Activated B cell treated with CpG ODN at 0.5 μM for 24 hours (primary cell): ENCODE results near the gene SKOR1. TPM values are rescaled to one million over a fixed set of nuclear protein-coding genes. Genes with fewer than 3 reads are reported as not detected.
A peak's percentile ranks its signal among the peaks of the same experiment; 100 is the strongest.

Source experiments
- ATAC-seq: fragments of 200-7000 bp; cut with Tn5 transposase; one replicate; pipeline ENCODE4 v1.10.0; 2021; ENCODE audit warnings: low read depth, mild to moderate bottlenecking, moderate library complexity
- CTCF ChIA-PET: fragments of 350-600 bp; sonication (Branson Sonifier 250); formaldehyde crosslinking; loops from one replicate; lab custom pipeline; 2021; ENCODE audit warnings: antibody characterized with exemption; lab: Charles Lee
- POLR2A ChIA-PET: fragments of 350-600 bp; sonication (Branson Sonifier 250); formaldehyde crosslinking; loops from one replicate; lab custom pipeline; 2021; ENCODE audit warnings: antibody characterized with exemption; lab: Charles Lee
- DNase-seq: peaks from one replicate; pipeline ENCODE4 v3.0.0; 2022
- H3K27ac Mint-ChIP-seq: one replicate; pipeline ENCODE4 v1.8.0; 2020; ENCODE audit warnings: mixed read lengths
- H3K27me3 Mint-ChIP-seq: one replicate; pipeline ENCODE4 v1.8.0; 2021; ENCODE audit warnings: mixed read lengths
- H3K36me3 Mint-ChIP-seq: one replicate; pipeline ENCODE4 v1.8.0; 2021; ENCODE audit warnings: low read depth, mixed read lengths
- H3K4me1 Mint-ChIP-seq: one replicate; pipeline ENCODE4 v1.8.0; 2021; ENCODE audit warnings: mixed read lengths
- H3K4me3 Mint-ChIP-seq: one replicate; pipeline ENCODE4 v1.8.0; 2020; ENCODE audit warnings: mild to moderate bottlenecking, mixed read lengths
- H3K9me3 Mint-ChIP-seq: one replicate; pipeline ENCODE4 v1.8.0; 2020; ENCODE audit warnings: mixed read lengths
- CTCF ChIP-seq: fragments of 200-600 bp; IDR thresholded peaks from one replicate; pipeline ENCODE4 v1.8.0; 2022; ENCODE audit warnings: antibody characterized with exemption, mild to moderate bottlenecking
- intact Hi-C: fragments of 100-400 bp; cut with micrococcal nuclease; formaldehyde crosslinking; loops from one replicate; pipeline ENCODE4 v1.15.1; 2024
- total RNA-seq: library from RNA; stranded (reverse); gene quantifications from 2 replicates; pipeline ENCODE4 v1.2.3, GENCODE V29; 2022

Gene SKOR1
- total RNA-seq, 1 donor from 2014 or later = 0.53 TPM

GRCh38 chr15:67836955-67837354, 11.6 kb downstream of the SKOR1 start:
- ChIA-PET CTCF (interaction anchor here (1.3 to 5.3 kb wide), 7 partner anchors 13 to 380 kb away, joined by 3 to 56 read pairs (median 6); no protein-coding TSS in a partner anchor), POLR2A (interaction anchor here (1.5 kb wide), 1 partner anchor 441 kb away, joined by 3 read pairs; the partner anchor contains the start of gene FEM1B)
- peaks cover 64% of the 10 kb centered on the region for H3K4me1 Mint-ChIP-seq
- H3K9me3 Mint-ChIP-seq = no peaks in the 10 kb centered on the region
- no peak for TF ChIP-seq CTCF
- peak overlapping the region; percentile 35 for H3K27ac Mint-ChIP-seq
- ATAC-seq = no peak
- H3K4me3 Mint-ChIP-seq = no peak overlapping the region
- H3K27me3 Mint-ChIP-seq = peaks cover 36% of the 10 kb centered on the region
- no peak for DNase-seq
- H3K36me3 Mint-ChIP-seq = peaks cover 10% of the 10 kb centered on the region
- intact Hi-C loops = loop anchor here (1.0 to 10.0 kb wide), 7 partner anchors 336 to 1332 kb away; partner anchors contain the start of genes RPL4, SMAD3 and ZWILCH

- peaks cover 52% of the 10 kb centered on the region for H3K4me1 Mint-ChIP-seq
These were observed 13.6 kb downstream of the SKOR1 start for GRCh38 chr15:67838789-67839332.

GRCh38 chr15:67839499-67839928, 14.2 kb downstream of the SKOR1 start:
- no peak for TF ChIP-seq CTCF
- Mint-ChIP-seq H3K4me1 (peaks cover 45% of the 10 kb centered on the region), H3K27me3 (peaks cover 17% of the 10 kb centered on the region), H3K36me3 (peaks cover 10% of the 10 kb centered on the region), H3K27ac (peak overlapping the region; percentile 93), H3K9me3 (no peaks in the 10 kb centered on the region), H3K4me3 (peak overlapping the region; percentile 95)
- intact Hi-C loops = loop anchor here (1.0 to 10.0 kb wide), 6 partner anchors 55 to 1335 kb away; partner anchors contain the start of genes AAGAB, IQCH, RPL4 and SMAD3
- ChIA-PET CTCF (interaction anchor here (5.3 kb wide), 1 partner anchor 56 kb away, joined by 56 read pairs; no protein-coding TSS in a partner anchor), POLR2A (interaction anchor here (0.6 to 1.3 kb wide), 8 partner anchors 16 to 974 kb away, joined by 3 to 7 read pairs (median 4); partner anchors contain the start of gene MAP2K5)
- peak; percentile 31 for ATAC-seq
- peak; percentile 40 for DNase-seq

More at GRCh38 chr15:67838789-67839332, 13.6 kb downstream of the SKOR1 start:
- POLR2A ChIA-PET = interaction anchor here (0.7 to 1.2 kb wide), 5 partner anchors 54 to 746 kb away, joined by 3 to 7 read pairs (median 4); partner anchors contain the start of gene MAP2K5
- peak overlapping the region; percentile 93 for H3K27ac Mint-ChIP-seq
- intact Hi-C loops = loop anchor here (1.0 to 10.0 kb wide), 6 partner anchors 55 to 1334 kb away; partner anchors contain the start of genes AAGAB, IQCH, RPL4 and SMAD3
- ATAC-seq = no peak
- peaks cover 10% of the 10 kb centered on the region for H3K36me3 Mint-ChIP-seq
- H3K9me3 Mint-ChIP-seq = no peaks in the 10 kb centered on the region
- no peak for DNase-seq
- CTCF ChIA-PET = interaction anchor here (5.3 kb wide), 1 partner anchor 55 kb away, joined by 56 read pairs; no protein-coding TSS in a partner anchor
- peak overlapping the region; percentile 95 for H3K4me3 Mint-ChIP-seq
- no peak for TF ChIP-seq CTCF
- H3K27me3 Mint-ChIP-seq = peaks cover 21% of the 10 kb centered on the region

GRCh38 chr15:67839929-67840748, 14.8 kb downstream of the SKOR1 start, which contains the start of gene RNU6-1:
TSS of gene RNU6-1 (minus strand) at chr15:67840045.
- Mint-ChIP-seq H3K4me1 (peaks cover 40% of the 10 kb centered on the region), H3K4me3 (peak within 1 kb of the TSS; percentile 95), H3K27me3 (peaks cover 16% of the 10 kb centered on the region), H3K27ac (peak within 1 kb of the TSS; percentile 93), H3K9me3 (no peaks in the 10 kb centered on the region), H3K36me3 (peaks cover 10% of the 10 kb centered on the region)
- ChIA-PET CTCF (interaction anchor here (1.0 to 1.5 kb wide), 3 partner anchors 23 to 315 kb away, joined by 4 to 8 read pairs (median 5); no protein-coding TSS in a partner anchor), POLR2A (interaction anchor here (0.6 to 1.9 kb wide), 16 partner anchors 8 to 1054 kb away, joined by 3 to 16 read pairs (median 5); partner anchors contain the start of genes CLN6, FEM1B and PIAS1)
- ATAC-seq (peak; percentile 82), DNase-seq (peak; percentile 93)
- intact Hi-C loops = loop anchor here (1.0 to 10.0 kb wide), 13 partner anchors 23 to 1335 kb away; partner anchors contain the start of genes AAGAB, C15orf61, CLN6 and FEM1B
- TF ChIP-seq CTCF = no peak
